GM19023 (cell line): ENCODE measurements around the gene DISC1.
"Not testable (repeated sequence)": the region's sequence is repeated elsewhere in the genome, so short reads cannot be mapped to it uniquely, and the experiment has no call there.

Experiments
- ATAC-seq: cut with Tn5 transposase; IDR thresholded peaks from one replicate; pipeline ENCODE4 v1.9.1; 2021; ENCODE audit warnings: mild to moderate bottlenecking, moderate library complexity; ENCODE audit not compliant: unreplicated experiment

The DISC1 gene

GRCh38 chr1:231724041-231724440 lies 97.5 kb downstream of the DISC1 start:
- ATAC-seq: no peak

DNA sequence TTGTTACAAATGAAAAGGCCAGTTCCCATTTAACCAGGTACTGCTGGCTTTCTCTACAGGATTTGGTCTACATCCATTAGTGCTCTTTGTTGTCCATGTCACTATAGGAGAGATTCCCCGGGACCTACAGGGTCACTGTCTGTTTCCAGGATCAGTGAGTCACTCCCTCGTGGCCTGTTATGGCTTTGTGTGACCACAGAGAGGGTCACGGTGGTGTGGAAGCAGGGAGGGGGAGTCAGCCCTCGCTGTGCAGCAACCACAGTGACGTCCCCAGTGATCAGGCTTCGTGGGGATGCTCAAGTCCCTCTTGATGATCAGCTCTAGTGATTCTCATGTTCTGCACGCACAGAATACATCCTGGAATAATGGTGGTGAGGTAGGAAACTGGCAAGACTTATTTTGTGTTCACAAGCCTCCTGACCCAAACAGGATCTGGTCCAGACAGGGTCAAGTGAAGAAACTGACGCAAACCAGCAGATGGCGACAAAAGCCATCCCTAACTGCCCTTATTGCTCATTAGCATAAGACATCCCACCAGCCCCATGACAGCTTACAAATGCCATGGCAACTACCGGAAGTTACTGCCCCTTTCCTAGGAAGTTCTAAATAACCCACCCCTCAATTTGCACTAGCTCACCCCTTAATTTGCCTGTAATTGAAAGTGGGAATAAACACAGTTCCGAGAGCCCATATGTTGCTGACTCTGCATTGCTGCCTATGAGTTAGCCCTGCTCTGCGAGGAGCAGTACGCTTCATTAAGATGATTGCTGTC lies 98.5 kb downstream of the DISC1 start:
- no peak for ATAC-seq

DNA sequence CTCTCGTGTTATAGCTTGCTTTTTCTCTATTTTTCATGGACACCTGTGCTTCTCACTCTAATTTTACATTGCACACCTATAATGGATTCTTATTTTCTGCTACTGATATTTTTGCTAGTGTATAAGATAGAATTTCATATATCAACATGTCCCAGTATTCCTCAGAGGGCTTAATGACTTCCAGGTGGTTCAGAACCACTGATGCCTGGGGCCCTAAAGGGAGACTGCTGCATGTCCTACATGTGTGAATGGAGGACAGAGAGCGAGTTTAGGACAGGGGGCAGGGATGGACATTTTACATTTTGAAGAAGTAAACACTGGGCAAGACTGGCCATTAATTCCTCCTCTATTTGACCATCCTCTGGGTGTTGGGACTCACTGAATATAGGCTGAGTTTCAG lies 100.6 kb downstream of the DISC1 start:
- no peak for ATAC-seq

DNA sequence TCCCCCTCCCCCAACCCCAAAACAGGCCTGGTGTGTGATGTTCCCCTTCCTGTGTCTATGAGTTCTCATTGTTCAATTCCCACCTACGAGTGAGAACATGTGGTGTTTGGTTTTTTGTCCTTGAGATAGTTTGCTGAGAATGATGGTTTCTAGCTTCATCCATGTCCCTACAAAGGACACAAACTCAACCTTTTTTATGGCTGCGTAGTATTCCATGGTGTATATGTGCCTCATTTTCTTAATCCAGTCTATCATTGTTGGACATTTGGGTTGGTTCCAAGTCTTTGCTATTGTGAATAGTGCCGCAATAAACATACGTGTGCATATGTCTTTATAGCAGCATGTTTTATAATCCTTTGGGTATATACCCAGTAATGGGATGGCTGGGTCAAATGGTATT lies 102.4 kb downstream of the DISC1 start:
- not testable (repeated sequence) for ATAC-seq

DNA sequence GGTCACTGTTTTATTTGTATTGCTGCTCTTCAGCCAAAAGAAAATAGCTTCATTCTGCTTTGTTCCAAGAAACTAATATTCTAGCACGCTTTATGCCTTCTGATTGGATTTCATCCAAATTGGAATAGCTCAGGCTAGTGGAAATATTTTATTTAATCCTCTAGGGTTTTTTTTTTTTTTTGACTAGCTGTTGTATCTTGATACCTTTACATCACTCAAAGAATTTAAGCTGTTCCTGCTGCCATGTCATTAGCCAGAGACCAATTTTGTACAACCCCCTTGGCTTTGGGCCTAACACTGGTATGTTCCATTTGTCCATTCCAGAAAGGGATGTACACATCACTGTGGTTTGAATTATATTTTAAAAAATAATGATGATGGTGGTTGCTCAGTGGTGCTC lies 103.0 kb downstream of the DISC1 start:
- ATAC-seq: no peak

DNA sequence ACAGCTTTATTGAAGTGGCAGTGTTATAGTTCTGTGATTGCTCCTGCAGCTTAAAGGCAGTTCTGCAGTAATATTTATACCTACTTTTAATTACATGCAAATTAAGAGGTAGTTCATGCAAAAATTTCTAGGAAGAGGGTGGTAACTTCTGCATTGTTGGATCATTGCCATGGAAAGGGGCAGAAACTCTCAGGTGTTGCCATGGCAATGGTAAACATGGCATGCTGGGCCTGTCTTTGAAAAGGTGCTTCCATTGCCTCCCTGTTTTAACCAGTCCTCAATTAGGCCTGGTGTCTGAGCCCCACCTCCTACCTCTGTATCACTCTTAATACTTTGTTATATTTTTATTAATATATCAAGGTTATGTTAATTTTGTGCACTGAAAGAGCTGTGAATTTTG lies 104.7 kb downstream of the DISC1 start:
- no peak for ATAC-seq

GRCh38 chr1:231733063-231733462 lies 106.5 kb downstream of the DISC1 start:
- no peak for ATAC-seq

- no peak for ATAC-seq
Observed at GRCh38 chr1:231733672-231734071, 107.1 kb downstream of the DISC1 start.

DNA sequence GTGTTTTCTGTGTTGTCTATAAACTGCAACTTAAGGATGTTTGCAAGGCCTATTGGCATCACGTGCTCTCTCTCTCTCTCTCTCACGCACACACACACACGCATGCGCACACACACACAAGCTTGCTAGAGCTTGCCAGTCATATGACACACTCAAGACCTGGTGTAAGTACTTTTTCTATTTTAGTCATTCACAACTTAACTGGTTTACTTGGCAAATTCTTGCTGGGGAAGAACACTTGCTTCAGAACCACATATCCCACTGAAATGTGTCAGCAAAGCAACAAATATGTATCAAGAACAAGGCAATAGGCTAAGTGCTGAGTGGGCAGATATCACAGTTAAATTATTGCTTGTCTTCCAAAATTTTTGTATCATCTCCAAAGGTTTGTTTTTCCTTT lies 107.8 kb downstream of the DISC1 start:
- ATAC-seq: no peak

DNA sequence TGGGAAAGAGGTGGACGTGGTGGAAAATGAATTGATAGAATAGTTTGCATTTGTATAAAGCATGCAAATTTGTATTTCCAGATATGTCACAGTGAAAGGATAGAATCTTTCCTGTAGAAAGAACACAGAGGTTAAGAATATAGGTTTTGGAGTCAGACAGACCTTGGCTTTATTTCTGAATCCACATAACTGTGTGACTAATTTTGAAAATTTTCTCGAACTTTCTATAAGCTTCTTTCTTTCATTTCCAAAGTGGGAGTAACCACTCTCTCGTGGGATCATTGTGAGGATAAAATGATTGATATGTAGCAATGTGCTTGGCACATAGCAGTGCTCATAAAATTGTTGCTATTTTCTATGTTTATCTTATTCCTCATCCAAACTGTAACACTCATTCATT lies 108.8 kb downstream of the DISC1 start:
- ATAC-seq: no peak

DNA sequence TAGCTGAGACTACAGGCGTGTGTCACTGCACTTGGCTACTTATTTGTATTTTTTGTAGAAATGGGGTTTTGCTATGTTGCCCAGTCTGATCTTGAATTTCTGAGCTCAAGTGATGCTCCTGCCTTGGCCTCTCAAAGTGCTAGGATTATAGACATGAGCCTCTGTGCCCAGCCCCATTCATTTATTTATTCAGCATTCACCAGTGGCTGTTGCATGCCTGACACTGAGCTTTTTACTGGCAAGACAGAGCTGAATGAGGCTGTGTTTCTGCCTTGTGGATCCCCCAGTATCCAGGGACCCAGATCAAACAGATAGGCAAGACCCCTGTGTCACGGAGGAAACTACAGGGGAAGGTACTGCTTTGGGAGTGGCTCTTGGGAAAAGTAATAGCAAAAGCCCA lies 109.4 kb downstream of the DISC1 start:
- no peak for ATAC-seq

DNA sequence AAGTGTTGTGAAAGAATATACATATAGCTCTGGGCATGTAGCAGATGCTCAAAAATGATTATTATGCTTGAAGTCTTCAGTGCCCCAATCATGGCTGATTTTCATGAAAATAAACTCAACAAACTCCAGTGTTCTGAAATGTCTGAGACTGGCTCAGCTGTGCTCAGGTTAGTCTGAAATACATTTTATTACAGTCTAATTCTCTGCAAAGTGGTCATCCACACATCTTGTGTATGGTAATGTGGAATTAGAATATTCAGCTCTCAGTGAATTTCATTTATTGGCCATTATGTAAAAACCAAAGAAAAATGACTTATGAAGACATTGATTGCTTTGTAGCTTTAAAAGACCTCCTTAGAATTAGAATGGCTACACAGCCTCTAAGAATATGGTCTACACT lies 109.9 kb downstream of the DISC1 start:
- ATAC-seq: no peak

DNA sequence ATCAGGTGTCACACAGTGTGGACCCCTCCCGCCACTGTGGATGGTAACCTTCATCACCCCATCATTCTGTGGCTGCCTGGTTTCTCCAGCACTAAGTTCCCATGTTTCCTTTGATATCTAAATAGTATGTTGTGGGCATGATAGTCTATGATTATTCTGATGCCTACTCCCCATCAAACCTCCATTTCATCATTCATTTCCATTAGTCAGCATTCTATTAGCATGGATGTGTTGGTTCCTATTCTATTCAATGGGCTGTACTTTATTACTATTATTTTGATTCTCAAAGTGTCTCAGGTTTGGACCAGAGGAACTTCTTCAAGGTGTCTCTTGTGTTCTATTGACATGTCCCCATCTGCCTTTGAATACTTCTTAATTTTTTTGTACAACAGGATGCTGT lies 112.0 kb downstream of the DISC1 start:
- ATAC-seq: no peak

DNA sequence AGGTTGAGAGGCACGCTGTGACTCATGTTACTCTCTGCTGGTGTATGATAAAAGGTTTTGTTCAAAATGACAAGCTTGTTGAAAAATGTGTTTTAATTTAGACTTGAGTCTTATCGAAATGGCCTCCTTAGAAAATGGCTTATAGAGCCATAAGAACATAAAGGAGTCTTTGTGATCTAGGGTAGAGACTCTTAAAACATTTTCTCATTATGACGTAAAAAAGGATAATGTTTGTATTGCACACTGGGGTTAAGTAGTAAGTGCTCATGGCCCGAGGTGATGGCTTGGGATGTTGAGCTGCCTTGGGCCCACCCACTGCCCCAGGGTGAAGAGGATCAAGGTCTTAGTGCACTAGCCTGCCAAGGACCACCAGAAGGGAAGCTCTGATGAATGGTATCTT lies 117.4 kb downstream of the DISC1 start:
- ATAC-seq: no peak

GRCh38 chr1:231748760-231749415 lies 122.3 kb downstream of the DISC1 start:
- ATAC-seq: no peak

- ATAC-seq: no peak
Observed at GRCh38 chr1:231750296-231750695, 123.7 kb downstream of the DISC1 start.

GRCh38 chr1:231750818-231751362 lies 124.3 kb downstream of the DISC1 start:
- no peak for ATAC-seq

DNA sequence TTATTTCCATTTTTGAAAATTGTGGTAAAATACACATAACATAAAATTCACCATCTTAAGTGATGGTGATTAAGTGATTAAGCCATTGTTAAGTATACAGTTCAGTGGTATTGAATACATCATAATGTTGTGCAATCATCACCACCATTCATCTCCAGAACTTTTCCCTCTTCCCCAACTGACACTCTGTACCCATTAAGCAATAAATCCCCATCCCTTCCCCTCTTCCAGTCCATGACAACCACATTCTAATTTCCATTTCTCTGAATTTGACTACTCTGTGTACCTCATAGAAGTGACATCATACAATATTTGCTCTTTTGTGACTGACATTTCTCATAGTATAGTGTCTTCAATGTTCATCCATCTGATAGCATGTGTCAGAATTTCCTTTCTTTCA lies 124.8 kb downstream of the DISC1 start:
- no peak for ATAC-seq

DNA sequence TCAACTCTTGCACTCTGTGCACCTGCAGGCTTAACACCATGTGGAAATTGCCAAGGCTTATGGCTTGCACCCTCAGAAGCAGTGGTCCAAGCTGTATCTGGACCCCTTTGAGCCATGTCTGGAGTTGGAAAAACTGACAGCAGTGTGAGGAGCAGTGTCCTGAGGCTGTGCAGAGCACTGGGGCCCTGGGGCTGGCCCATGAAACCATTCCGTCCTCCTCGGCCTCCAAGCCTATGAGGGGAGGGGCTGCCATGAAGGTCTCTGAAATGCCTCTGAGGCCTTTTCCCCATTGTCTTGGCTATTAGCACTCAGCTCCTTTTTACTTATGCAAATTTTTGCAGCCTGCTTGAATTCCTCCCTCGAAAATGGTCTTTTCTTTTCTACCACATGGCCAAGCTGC lies 126.7 kb downstream of the DISC1 start:
- ATAC-seq: no peak

DNA sequence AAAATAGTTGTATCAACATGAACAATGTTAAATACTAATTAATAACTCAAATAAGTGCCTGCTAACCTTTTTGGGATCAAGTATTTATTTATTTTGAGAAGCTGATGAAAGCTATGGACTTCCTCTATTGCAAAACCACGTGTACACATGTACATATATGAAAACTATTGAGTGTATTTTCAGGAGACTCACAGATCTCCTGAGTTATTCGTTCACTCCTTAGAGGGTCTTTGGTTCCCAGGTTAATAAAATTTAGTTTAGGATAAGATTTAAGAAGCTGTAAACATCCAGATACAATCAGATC lies 130.5 kb downstream of the DISC1 start:
- ATAC-seq: peak; percentile 30

- ATAC-seq: no peak
Observed at GRCh38 chr1:231757759-231758158, 131.2 kb downstream of the DISC1 start.

DNA sequence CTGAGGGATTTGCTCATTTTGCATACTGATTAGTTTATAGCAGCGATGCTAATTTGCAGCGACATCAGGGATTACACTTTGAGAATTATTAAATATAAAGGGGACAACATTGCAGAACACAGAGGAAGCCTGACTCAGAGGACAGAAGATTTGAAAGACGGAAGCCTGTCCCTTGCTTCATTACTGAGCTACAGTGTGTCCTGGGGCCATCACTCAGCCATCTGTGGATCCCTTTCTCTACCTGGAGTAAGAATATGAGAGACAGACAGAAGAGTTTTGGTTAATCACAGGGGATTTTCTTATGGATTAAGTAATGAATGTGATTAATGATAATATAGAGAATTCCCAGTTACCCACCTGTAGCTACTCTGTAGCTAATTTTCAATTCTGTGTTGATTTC lies 134.7 kb downstream of the DISC1 start:
- no peak for ATAC-seq
